ENCODE measurements around the gene PSMA7.

GRCh38 chr20:62176866-62177265, 33.7 kb upstream of the PSMA7 start:
- no peak for TF ChIP-seq CTCF (conservative IDR thresholded peaks at IDR 0.05 in 1 of 2, IDR thresholded peaks at IDR 0.05 in 1 of 2; ENCODE audit: extremely low read depth in 1 of 2, insufficient read depth in 1 of 2, low read depth in 1 of 2, low read length in 2 of 2)
- no peak for TF ChIP-seq EZH2 (IDR thresholded peaks at IDR 0.05; ENCODE audit: borderline replicate concordance, low read length)
